ENCODE results near the gene STAB2. TPM values are rescaled to one million over a fixed set of nuclear protein-coding genes. Genes with fewer than 3 reads are reported as not detected.

Gene STAB2
- total RNA-seq, 4 donors from 2014 or later: 0.27 to 0.81 TPM; not detected in 2

GRCh38 chr12:103772367-103773108 is 185.5 kb downstream of the STAB2 start:
- peak overlapping the region in 2 of 4 donors; percentile 1 to 34 for H3K27ac ChIP-seq
- peaks cover 2 to 33% (median 7%) of the 10 kb centered on the region in 3 donors for H3K4me1 ChIP-seq
- no peaks in the 10 kb centered on the region for H3K27me3 ChIP-seq
- peak; percentile 22 for ATAC-seq
- H3K36me3 ChIP-seq: peaks cover 12 to 100% of the 10 kb centered on the region in 2 donors
- no peak overlapping the region for H3K4me3 ChIP-seq
- no peaks in the 10 kb centered on the region for H3K9me3 ChIP-seq
- 77 to 79% methylated on average over 5 to 6 of the region's 7 CpGs for WGBS, 2 donors (ENCODE audit: low coverage in 1 of 2)
- no peak for TF ChIP-seq POLR2AphosphoS5 (IDR thresholded peaks at IDR 0.05)
- TF ChIP-seq EP300 (IDR thresholded peaks at IDR 0.05): no peak
- TF ChIP-seq CTCF (IDR thresholded peaks at IDR 0.05): no peak
- no peak for TF ChIP-seq POLR2A (IDR thresholded peaks at IDR 0.05)

GRCh38 chr12:103773109-103773910 is 186.2 kb downstream of the STAB2 start:
- peaks cover 2 to 33% (median 7%) of the 10 kb centered on the region in 3 donors for H3K4me1 ChIP-seq
- H3K36me3 ChIP-seq: peaks cover 14 to 100% of the 10 kb centered on the region in 2 donors
- H3K9me3 ChIP-seq: no peaks in the 10 kb centered on the region
- H3K27ac ChIP-seq: peak overlapping the region in 2 of 4 donors; percentile 1 to 34
- 38 to 63% methylated on average over 3 of the region's 4 CpGs for WGBS, 2 donors (ENCODE audit: low coverage in 1 of 2)
- H3K27me3 ChIP-seq: no peaks in the 10 kb centered on the region
- no peak for ATAC-seq
- TF ChIP-seq POLR2A (IDR thresholded peaks at IDR 0.05) (no peak), POLR2AphosphoS5 (IDR thresholded peaks at IDR 0.05) (no peak), CTCF (IDR thresholded peaks at IDR 0.05) (no peak), EP300 (IDR thresholded peaks at IDR 0.05) (no peak)
- H3K4me3 ChIP-seq: no peak overlapping the region

GRCh38 chr12:103774977-103775560 is 188.0 kb downstream of the STAB2 start:
- no peak overlapping the region for H3K4me3 ChIP-seq
- ATAC-seq: no peak
- 92 to 98% methylated on average over 4 of the region's 10 CpGs for WGBS, 2 donors (ENCODE audit: low coverage in 1 of 2)
- H3K9me3 ChIP-seq: no peaks in the 10 kb centered on the region
- H3K27me3 ChIP-seq: no peaks in the 10 kb centered on the region
- H3K36me3 ChIP-seq: peaks cover 10 to 100% of the 10 kb centered on the region in 2 donors
- TF ChIP-seq CTCF (IDR thresholded peaks at IDR 0.05): no peak
- TF ChIP-seq EP300 (IDR thresholded peaks at IDR 0.05): no peak
- TF ChIP-seq POLR2A (IDR thresholded peaks at IDR 0.05): no peak
- TF ChIP-seq POLR2AphosphoS5 (IDR thresholded peaks at IDR 0.05): no peak
- peaks cover 2 to 33% (median 7%) of the 10 kb centered on the region in 3 donors for H3K4me1 ChIP-seq
- no peak overlapping the region for H3K27ac ChIP-seq

- Histone ChIP-seq H3K4me1 (peaks cover 0 to 10% (median under 1%) of the 10 kb centered on the region in 3 donors), H3K36me3 (peaks cover 6 to 100% of the 10 kb centered on the region in 2 donors)
These were observed 191.7 kb downstream of the STAB2 start for GRCh38 chr12:103778781-103779180.

More at GRCh38 chr12:103778781-103779180, 191.7 kb downstream of the STAB2 start:
- no peak for ATAC-seq
- TF ChIP-seq POLR2A (IDR thresholded peaks at IDR 0.05) (no peak), EP300 (IDR thresholded peaks at IDR 0.05) (no peak), POLR2AphosphoS5 (IDR thresholded peaks at IDR 0.05) (no peak), CTCF (IDR thresholded peaks at IDR 0.05) (no peak)
- no peak overlapping the region for H3K27ac ChIP-seq
- H3K4me3 ChIP-seq: no peak overlapping the region
- no peaks in the 10 kb centered on the region for H3K27me3 ChIP-seq
- 66 to 83% methylated on average over 1 to 6 of the region's 6 CpGs for WGBS, 2 donors (ENCODE audit: low coverage in 1 of 2)
- H3K9me3 ChIP-seq: no peaks in the 10 kb centered on the region

Data from gastroesophageal sphincter (tissue), 4 donors.